NCI-H748 (cell line): Measurements from ENCODE around the gene PHKB.
"Not testable (repeated sequence)": the region's sequence is repeated elsewhere in the genome, so short reads cannot be mapped to it uniquely, and the experiment has no call there.

Experiments used
- DNase-seq: peaks from one replicate; lab custom pipeline; 2025; ENCODE audit not compliant: unreplicated experiment; lab: John Stamatoyannopoulos, UW

PHKB gene

GRCh38 chr16:47460711-47461597 is at the start of gene PHKB, which contains the start of gene ITFG1:
Gene PHKB, plus strand, starts transcription at chr16:47461331. Its CDS starts 20 bp downstream, at chr16:47461351.
Gene ITFG1, minus strand, starts transcription at chr16:47461063. Its CDS starts 18 bp downstream, at chr16:47461045.
- peak; percentile 87 for DNase-seq

GRCh38 chr16:47413041-47413440 is 48.1 kb upstream of the PHKB start:
- DNase-seq: no peak

GRCh38 chr16:47416869-47417268 is 44.3 kb upstream of the PHKB start:
- DNase-seq: no peak

GRCh38 chr16:47424846-47425245 is 36.3 kb upstream of the PHKB start:
- DNase-seq: no peak

GRCh38 chr16:47426806-47427205 is 34.3 kb upstream of the PHKB start:
- no peak for DNase-seq

GRCh38 chr16:47431960-47432359 is 29.2 kb upstream of the PHKB start:
- DNase-seq: peak; percentile 26

GRCh38 chr16:47434274-47434673 is 26.9 kb upstream of the PHKB start:
- DNase-seq: not testable (repeated sequence)

- not testable (repeated sequence) for DNase-seq
Observed at GRCh38 chr16:47440066-47440465, 21.1 kb upstream of the PHKB start.

- not testable (repeated sequence) for DNase-seq
Observed at GRCh38 chr16:47442884-47443283, 18.2 kb upstream of the PHKB start.

- DNase-seq: no peak
Observed at GRCh38 chr16:47446431-47446830, 14.7 kb upstream of the PHKB start.

GRCh38 chr16:47448830-47449575 is 12.1 kb upstream of the PHKB start:
- DNase-seq: no peak

- no peak for DNase-seq
Observed at GRCh38 chr16:47449788-47450187, 11.3 kb upstream of the PHKB start.

- no peak for DNase-seq
Observed at GRCh38 chr16:47458331-47458730, 2.8 kb upstream of the PHKB start.

- no peak for DNase-seq
Observed at GRCh38 chr16:47459603-47460002, 1.5 kb upstream of the PHKB start.

- no peak for DNase-seq
Observed at GRCh38 chr16:47460359-47460710, 796 bp upstream of the PHKB start.

- DNase-seq: no peak
Observed at GRCh38 chr16:47461598-47462266, 601 bp downstream of the PHKB start.

- DNase-seq: no peak
Observed at GRCh38 chr16:47463771-47464624, 2.9 kb downstream of the PHKB start.

- no peak for DNase-seq
Observed at GRCh38 chr16:47465919-47466630, 4.9 kb downstream of the PHKB start.

- no peak for DNase-seq
Observed at GRCh38 chr16:47467501-47467900, 6.4 kb downstream of the PHKB start.
